Putamen (tissue), 1 donor: Measurements from ENCODE around the gene RPL36AL.

Source experiments
- DNase-seq: peaks from one replicate; pipeline ENCODE4 v3.0.0-alpha.2; 2016; ENCODE audit warnings: low spot score

Gene RPL36AL

DNA sequence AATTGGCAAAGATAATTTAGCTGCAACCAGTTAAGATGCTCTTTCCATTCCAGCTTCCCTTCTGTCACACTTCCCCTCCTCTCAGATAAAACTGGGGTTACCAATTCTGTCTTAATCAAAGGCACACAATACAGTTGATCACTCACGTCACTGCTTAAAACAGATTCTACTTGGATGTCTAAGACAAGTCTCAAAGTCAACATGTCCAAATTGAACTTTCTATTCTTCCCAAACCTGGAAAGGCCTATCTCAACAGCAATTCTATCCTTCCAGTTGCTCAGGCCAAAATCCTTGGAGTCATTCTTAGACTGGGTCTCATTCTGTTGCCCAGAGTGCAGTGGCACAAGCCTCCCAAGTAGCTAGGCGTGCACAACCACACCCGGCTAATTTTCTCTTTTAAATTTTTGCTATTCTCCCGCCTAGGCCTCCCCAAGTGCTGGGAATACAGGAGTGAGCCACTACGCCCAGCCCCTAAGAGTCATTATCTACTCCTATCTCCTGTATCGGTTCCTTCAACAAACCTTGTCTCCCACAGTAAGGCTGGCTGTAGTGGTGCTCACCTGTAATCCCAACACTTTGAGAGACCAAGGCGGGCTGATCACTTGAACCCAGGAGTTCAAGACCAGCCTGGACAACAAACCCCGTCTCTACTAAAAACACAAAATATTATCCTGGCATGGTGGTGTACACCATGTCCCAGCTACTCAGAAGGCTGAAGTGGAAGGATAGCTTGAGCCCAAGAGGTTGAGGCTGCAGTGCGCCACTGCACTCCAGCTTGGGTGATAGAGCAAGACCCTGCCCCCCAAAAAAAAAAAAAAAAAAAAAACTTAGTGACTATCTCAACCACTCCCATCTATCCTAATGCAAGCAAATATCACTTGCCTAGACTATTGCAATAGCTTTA lies 39.0 kb downstream of the RPL36AL start:
- no peak for DNase-seq

- DNase-seq = no peak
Measured at GRCh38 chr14:49579841-49580240, 40.6 kb downstream of the RPL36AL start.

- no peak for DNase-seq
Measured at GRCh38 chr14:49578141-49578540, 42.3 kb downstream of the RPL36AL start.

GRCh38 chr14:49574038-49574437 lies 46.4 kb downstream of the RPL36AL start:
- DNase-seq = no peak

DNA sequence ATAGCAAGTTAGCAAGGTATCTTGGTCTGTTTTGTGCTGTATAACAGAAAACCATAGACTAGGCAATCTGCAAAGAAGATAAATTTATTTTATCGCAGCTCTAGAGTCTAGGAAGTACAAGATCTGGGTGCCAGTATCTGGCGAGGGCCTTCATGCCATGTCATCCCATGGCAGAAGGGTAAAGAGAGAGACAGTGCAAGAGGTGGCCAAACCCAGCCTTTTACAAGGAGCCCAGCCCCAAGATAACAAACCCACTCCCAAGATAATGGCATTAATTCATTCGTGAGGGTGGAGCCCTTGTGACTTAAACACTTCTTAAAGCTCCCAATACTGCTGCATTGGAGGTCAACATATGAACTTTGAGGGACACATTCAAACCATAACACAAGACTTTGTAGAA lies 51.1 kb downstream of the RPL36AL start:
- DNase-seq = no peak
